Liver (tissue), 9 donors: Measurements from ENCODE around the gene SLIT3. TPM values are rescaled to one million over a fixed set of nuclear protein-coding genes. Genes with fewer than 3 reads are reported as not detected.

Experiments used
- DNase-seq: peaks from one replicate; pipeline ENCODE4 v3.0.0-alpha.2; 2017; ENCODE audit warnings: low spot score
- H3K27ac ChIP-seq, 2 donors: one replicate each; pipeline ENCODE4 v1.7.0; 2013; ENCODE audit warnings: inconsistent platforms in 2 of 2, low read length in 2 of 2, control low read depth in 1 of 2, low read depth in 1 of 2, mild to moderate bottlenecking in 1 of 2
- H3K27me3 ChIP-seq, 4 donors: one replicate each; pipeline versions ENCODE4 v1.6.1 to v1.7.0; 2013; ENCODE audit warnings: low read length in 3 of 4, inconsistent platforms in 1 of 4, mild to moderate bottlenecking in 1 of 4, moderate library complexity in 1 of 4; ENCODE audit not compliant: control insufficient read depth in 4 of 4, insufficient read depth in 4 of 4
- H3K36me3 ChIP-seq, 4 donors: one replicate each; pipeline versions ENCODE4 v1.6.1 to v1.7.0; 2013; ENCODE audit warnings: low read length in 3 of 4, mild to moderate bottlenecking in 3 of 4, low read depth in 1 of 4, moderate library complexity in 1 of 4; ENCODE audit not compliant: control insufficient read depth in 4 of 4, insufficient read depth in 3 of 4
- H3K4me1 ChIP-seq, 4 donors: one replicate each; pipeline versions ENCODE4 v1.6.1 to v1.7.0; 2013; ENCODE audit warnings: low read length in 3 of 4, mild to moderate bottlenecking in 3 of 4, moderate library complexity in 1 of 4; ENCODE audit not compliant: control insufficient read depth in 4 of 4, insufficient read depth in 4 of 4
- H3K4me3 ChIP-seq, 3 donors: one replicate each; pipeline versions ENCODE4 v1.6.1 to v1.7.0; 2013; ENCODE audit warnings: low read length in 3 of 3, control low read depth in 1 of 3, low read depth in 1 of 3, mild to moderate bottlenecking in 1 of 3
- H3K9ac ChIP-seq, 2 donors: one replicate each; pipeline ENCODE4 v1.7.0; 2013; ENCODE audit warnings: low read length in 2 of 2, mild to moderate bottlenecking in 2 of 2, moderate library complexity in 2 of 2, control low read depth in 1 of 2, low read depth in 1 of 2
- H3K9me3 ChIP-seq, 4 donors: one replicate each; pipeline versions ENCODE4 v1.6.1 to v1.7.0; 2013; ENCODE audit warnings: low read length in 3 of 4; ENCODE audit not compliant: control insufficient read depth in 4 of 4
- ATF3 ChIP-seq: IDR thresholded peaks from 2 replicates; pipeline ENCODE4 v1.6.1; 2016; ENCODE audit warnings: antibody characterized with exemption
- EGR1 ChIP-seq, 2 donors: IDR thresholded peaks; 2 replicates each; pipeline ENCODE4 v1.6.1; 2016 to 2018; ENCODE audit warnings: antibody characterized with exemption in 2 of 2, low read depth in 2 of 2
- FOXA1 ChIP-seq: IDR thresholded peaks from 2 replicates; pipeline ENCODE4 v1.6.1; 2016; ENCODE audit warnings: antibody characterized with exemption
- FOXA2 ChIP-seq: IDR thresholded peaks from 2 replicates; pipeline ENCODE4 v1.6.1; 2016; ENCODE audit warnings: antibody characterized with exemption
- GABPA ChIP-seq, 2 donors: IDR thresholded peaks in 1 of 2; conservative IDR thresholded peaks in 1 of 2; 2 replicates each; pipeline ENCODE4 v1.6.1; 2016; ENCODE audit warnings: antibody characterized with exemption in 2 of 2, mild to moderate bottlenecking in 1 of 2, moderate library complexity in 1 of 2
- HNF4A ChIP-seq, 2 donors: conservative IDR thresholded peaks; 2 replicates each; pipeline ENCODE4 v1.6.1; 2016; ENCODE audit warnings: antibody characterized with exemption in 2 of 2, mild to moderate bottlenecking in 2 of 2
- HNF4G ChIP-seq: IDR thresholded peaks from 2 replicates; pipeline ENCODE4 v1.6.1; 2016; ENCODE audit warnings: antibody characterized with exemption
- JUND ChIP-seq, 2 donors: IDR thresholded peaks; 2 replicates each; pipeline ENCODE4 v1.6.1; 2016; ENCODE audit warnings: antibody characterized with exemption in 2 of 2
- MAX ChIP-seq: IDR thresholded peaks from 2 replicates; pipeline ENCODE4 v1.6.1; 2016; ENCODE audit warnings: antibody characterized with exemption
- NR2F2 ChIP-seq: IDR thresholded peaks from 2 replicates; pipeline ENCODE4 v1.6.1; 2016; ENCODE audit warnings: antibody characterized with exemption
- RAD21 ChIP-seq, 2 donors: IDR thresholded peaks; 2 replicates each; pipeline ENCODE4 v1.6.1; 2016; ENCODE audit warnings: antibody characterized with exemption in 2 of 2, mild to moderate bottlenecking in 2 of 2
- REST ChIP-seq: IDR thresholded peaks from 2 replicates; pipeline ENCODE4 v1.6.1; 2016; ENCODE audit warnings: antibody characterized with exemption, mild to moderate bottlenecking
- RXRA ChIP-seq, 2 donors: IDR thresholded peaks; 2 replicates each; pipeline ENCODE4 v1.6.1; 2017 to 2018; ENCODE audit warnings: antibody characterized with exemption in 2 of 2, mild to moderate bottlenecking in 1 of 2
- SP1 ChIP-seq: IDR thresholded peaks from 2 replicates; pipeline ENCODE4 v1.6.1; 2018; ENCODE audit warnings: antibody characterized with exemption, mild to moderate bottlenecking
- TAF1 ChIP-seq: conservative IDR thresholded peaks from 2 replicates; pipeline ENCODE4 v1.6.1; 2016; ENCODE audit warnings: antibody characterized with exemption, mild to moderate bottlenecking
- YY1 ChIP-seq: IDR thresholded peaks from 2 replicates; pipeline ENCODE4 v1.6.1; 2016; ENCODE audit warnings: antibody characterized with exemption, mild to moderate bottlenecking
- WGBS: extraction: QIAGEN DNeasy Blood & Tissue Kit; methylation state at CpG from one replicate; pipeline ENCODE4 v1.1.7; 2013; 5-methylcytosine and 5-hydroxymethylcytosine counted together
- polyA plus RNA-seq, 2 donors: library from polyadenylated mRNA; stranded (reverse) in 1 of 2; unstranded in 1 of 2; fragments of 200-250 nt in 1 of 2; fragments of >200 nt in 1 of 2; fragmentation: Nextera tagmentation in 1 of 2; extraction: Ambion mirVana in 1 of 2; gene quantifications; one replicate each; pipeline versions ENCODE4 v1.2.1 to v1.2.3, GENCODE V29; 2013 to 2015
- total RNA-seq, 2 donors: library from RNA; depleted of rRNA; stranded (reverse); fragments of >200 nt; gene quantifications; one replicate each; pipeline ENCODE4 v1.2.3, GENCODE V29; 2014
- TF ChIP-seq, protein P1 (sequence below): IDR thresholded peaks from 2 replicates; pipeline ENCODE4 v1.6.1; 2016; ENCODE audit warnings: antibody characterized with exemption
- TF ChIP-seq, protein P2 (sequence below): fragments of 150-350 bp; IDR thresholded peaks from 2 replicates; pipeline ENCODE4 v1.5.1; 2017; ENCODE audit warnings: improper control_type of control experiment, low read depth, low read length; ENCODE audit not compliant: missing input control
- donor health status: healthy.
- donor health status: healthy.
- donor health status: healthy.
- donor health status: healthy.
- donor health status: healthy.

SLIT3 gene
- total and polyA plus RNA-seq, 4 donors: 0.61 to 1.3 (median 0.91) TPM

DNA sequence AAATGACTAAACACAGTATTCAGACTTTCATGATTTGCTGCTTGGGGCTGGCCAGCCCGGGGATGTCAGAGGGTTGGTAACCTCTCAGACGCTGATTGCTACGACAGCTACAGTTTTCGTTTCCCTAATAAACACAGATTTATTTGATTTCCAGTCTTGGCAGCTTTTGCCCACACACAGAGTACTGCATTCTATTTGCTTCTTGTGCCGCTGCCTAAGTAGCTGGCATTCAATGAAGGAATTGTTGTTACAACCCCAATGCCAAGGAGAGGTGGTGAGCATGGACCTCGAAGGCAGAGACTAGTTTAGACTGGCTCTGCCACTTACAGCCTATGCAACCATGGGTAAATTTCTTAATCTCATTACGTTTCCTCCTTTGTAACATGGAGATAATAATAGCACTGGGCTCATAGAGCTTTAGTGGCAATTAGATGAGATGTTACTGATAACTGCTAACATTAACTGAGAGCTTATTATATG, 474.7 kb downstream of the SLIT3 start:
- no peak overlapping the region for H3K9ac ChIP-seq
- DNase-seq: no peak
- no peaks in the 10 kb centered on the region for H3K4me1 ChIP-seq
- WGBS: 82% methylated on average over 7 of the region's 7 CpGs
- no peak overlapping the region for H3K4me3 ChIP-seq
- no peaks in the 10 kb centered on the region for H3K27me3 ChIP-seq
- no peaks in the 10 kb centered on the region for H3K9me3 ChIP-seq
- H3K27ac ChIP-seq: no peak overlapping the region
- TF ChIP-seq NR2F2 (no peak), RXRA (IDR thresholded peaks at IDR 0.05) (no peak), EGR1 (IDR thresholded peaks at IDR 0.05; ENCODE audit: low read depth in 2 of 2) (no peak), RAD21 (IDR thresholded peaks at IDR 0.05) (no peak), ATF3 (no peak), SP1 (no peak), FOXA2 (no peak), GABPA (IDR thresholded peaks at IDR 0.05 in 1 of 2, conservative IDR thresholded peaks at IDR 0.05 in 1 of 2) (no peak), JUND (IDR thresholded peaks at IDR 0.05) (no peak), TAF1 (no peak), REST (no peak), MAX (no peak), HNF4A (conservative IDR thresholded peaks at IDR 0.05) (no peak), FOXA1 (no peak), HNF4G (no peak), YY1 (no peak)
- TF ChIP-seq, protein P1, sequence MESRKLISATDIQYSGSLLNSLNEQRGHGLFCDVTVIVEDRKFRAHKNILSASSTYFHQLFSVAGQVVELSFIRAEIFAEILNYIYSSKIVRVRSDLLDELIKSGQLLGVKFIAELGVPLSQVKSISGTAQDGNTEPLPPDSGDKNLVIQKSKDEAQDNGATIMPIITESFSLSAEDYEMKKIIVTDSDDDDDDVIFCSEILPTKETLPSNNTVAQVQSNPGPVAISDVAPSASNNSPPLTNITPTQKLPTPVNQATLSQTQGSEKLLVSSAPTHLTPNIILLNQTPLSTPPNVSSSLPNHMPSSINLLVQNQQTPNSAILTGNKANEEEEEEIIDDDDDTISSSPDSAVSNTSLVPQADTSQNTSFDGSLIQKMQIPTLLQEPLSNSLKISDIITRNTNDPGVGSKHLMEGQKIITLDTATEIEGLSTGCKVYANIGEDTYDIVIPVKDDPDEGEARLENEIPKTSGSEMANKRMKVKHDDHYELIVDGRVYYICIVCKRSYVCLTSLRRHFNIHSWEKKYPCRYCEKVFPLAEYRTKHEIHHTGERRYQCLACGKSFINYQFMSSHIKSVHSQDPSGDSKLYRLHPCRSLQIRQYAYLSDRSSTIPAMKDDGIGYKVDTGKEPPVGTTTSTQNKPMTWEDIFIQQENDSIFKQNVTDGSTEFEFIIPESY: no peak
- TF ChIP-seq, protein P2, sequence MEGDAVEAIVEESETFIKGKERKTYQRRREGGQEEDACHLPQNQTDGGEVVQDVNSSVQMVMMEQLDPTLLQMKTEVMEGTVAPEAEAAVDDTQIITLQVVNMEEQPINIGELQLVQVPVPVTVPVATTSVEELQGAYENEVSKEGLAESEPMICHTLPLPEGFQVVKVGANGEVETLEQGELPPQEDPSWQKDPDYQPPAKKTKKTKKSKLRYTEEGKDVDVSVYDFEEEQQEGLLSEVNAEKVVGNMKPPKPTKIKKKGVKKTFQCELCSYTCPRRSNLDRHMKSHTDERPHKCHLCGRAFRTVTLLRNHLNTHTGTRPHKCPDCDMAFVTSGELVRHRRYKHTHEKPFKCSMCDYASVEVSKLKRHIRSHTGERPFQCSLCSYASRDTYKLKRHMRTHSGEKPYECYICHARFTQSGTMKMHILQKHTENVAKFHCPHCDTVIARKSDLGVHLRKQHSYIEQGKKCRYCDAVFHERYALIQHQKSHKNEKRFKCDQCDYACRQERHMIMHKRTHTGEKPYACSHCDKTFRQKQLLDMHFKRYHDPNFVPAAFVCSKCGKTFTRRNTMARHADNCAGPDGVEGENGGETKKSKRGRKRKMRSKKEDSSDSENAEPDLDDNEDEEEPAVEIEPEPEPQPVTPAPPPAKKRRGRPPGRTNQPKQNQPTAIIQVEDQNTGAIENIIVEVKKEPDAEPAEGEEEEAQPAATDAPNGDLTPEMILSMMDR: no peak
- H3K36me3 ChIP-seq: no peaks in the 10 kb centered on the region
